Fibroblast of the aortic adventitia (primary cell): Measurements from ENCODE around the gene PCK1. TPM values are rescaled to one million over a fixed set of nuclear protein-coding genes. Genes with fewer than 3 reads are reported as not detected.

Experiments
- DNase-seq: peaks from one replicate; pipeline ENCODE4 v3.0.0-alpha.2; 2010; ENCODE audit warnings: low read depth
- H3K4me3 ChIP-seq: 2 replicates; pipeline ENCODE4 v1.5.1; 2011; ENCODE audit warnings: low read depth, mild to moderate bottlenecking, control low read depth, low read length, moderate library complexity
- CTCF ChIP-seq: IDR thresholded peaks from 2 replicates; pipeline ENCODE4 v1.5.1; 2011; ENCODE audit warnings: mild to moderate bottlenecking, low read length, control low read depth, inconsistent platforms; ENCODE audit not compliant: insufficient read depth
- total RNA-seq: library from RNA; depleted of rRNA; stranded (reverse); fragments of >200 nt; gene quantifications from 2 replicates; pipeline ENCODE4 v1.2.3, GENCODE V29; 2012; ENCODE audit warnings: low replicate concordance

The PCK1 gene
- total RNA-seq, 1 donor: not detected

- DNase-seq: no peak
- TF ChIP-seq CTCF: no peak
- H3K4me3 ChIP-seq: no peak overlapping the region
Observed at GRCh38 chr20:57577679-57578475, 17.0 kb downstream of the PCK1 start.

- no peak for TF ChIP-seq CTCF
- no peak for DNase-seq
- H3K4me3 ChIP-seq: no peak overlapping the region
Observed at GRCh38 chr20:57578476-57579165, 17.7 kb downstream of the PCK1 start.

- TF ChIP-seq CTCF: no peak
- DNase-seq: no peak
Observed at GRCh38 chr20:57579331-57579897, 18.5 kb downstream of the PCK1 start.

GRCh38 chr20:57579898-57580447 is 19.1 kb downstream of the PCK1 start:
- TF ChIP-seq CTCF: no peak
- no peak overlapping the region for H3K4me3 ChIP-seq
- DNase-seq: no peak

More at GRCh38 chr20:57579331-57579897, 18.5 kb downstream of the PCK1 start:
- H3K4me3 ChIP-seq: no peak overlapping the region

GRCh38 chr20:57580478-57581201 is 19.7 kb downstream of the PCK1 start:
- DNase-seq: no peak
- no peak for TF ChIP-seq CTCF
- no peak overlapping the region for H3K4me3 ChIP-seq
